BLaER1 (cell line): Measurements from ENCODE around the gene SNAPC3.
"Not testable (repeated sequence)": the region's sequence is repeated elsewhere in the genome, so short reads cannot be mapped to it uniquely, and the experiment has no call there.

Source experiments
- H3K27ac ChIP-seq: shearing (Covaris generic); formaldehyde crosslinking; 2 replicates; pipeline ENCODE4 v1.8.1; 2022
- H3K27me3 ChIP-seq: shearing (Covaris generic); formaldehyde crosslinking; 2 replicates; pipeline ENCODE4 v1.8.1; 2022
- H3K36me3 ChIP-seq: shearing (Covaris generic); formaldehyde crosslinking; 2 replicates; pipeline ENCODE4 v1.8.1; 2022
- H3K4me1 ChIP-seq: shearing (Covaris generic); formaldehyde crosslinking; 2 replicates; pipeline ENCODE4 v1.8.1; 2022
- H3K4me2 ChIP-seq: shearing (Covaris generic); formaldehyde crosslinking; 2 replicates; pipeline ENCODE4 v1.8.1; 2022
- H3K4me3 ChIP-seq: shearing (Covaris generic); formaldehyde crosslinking; 2 replicates; pipeline ENCODE4 v1.8.1; 2022
- H3K9ac ChIP-seq: shearing (Covaris generic); formaldehyde crosslinking; 2 replicates; pipeline ENCODE4 v1.8.1; 2022
- H3K9me3 ChIP-seq: shearing (Covaris generic); formaldehyde crosslinking; 2 replicates; pipeline ENCODE4 v1.8.1; 2022
- H4K20me1 ChIP-seq: shearing (Covaris generic); formaldehyde crosslinking; 2 replicates; pipeline ENCODE4 v1.8.1; 2022
- Cebpa-rat ChIP-seq: shearing (Covaris generic); IDR thresholded peaks from 2 replicates; pipeline ENCODE4 v1.8.1; 2022

The SNAPC3 gene

GRCh38 chr9:15422372-15423230 is at the start of gene SNAPC3:
TSS of gene SNAPC3 (plus strand) at chr9:15422876. CDS start at chr9:15422880, 4 bp downstream.
- H3K9me3 ChIP-seq = peaks cover 8% of the 10 kb centered on the region; the same call in 1 of the 2 replicates
- TF ChIP-seq Cebpa-rat = no peak
- H3K9ac ChIP-seq = peak within 1 kb of the TSS; percentile 85
- peaks cover 42% of the 10 kb centered on the region for H3K4me1 ChIP-seq
- H3K27me3 ChIP-seq = no peaks in the 10 kb centered on the region
- peaks cover 31% of the 10 kb centered on the region for H4K20me1 ChIP-seq
- H3K36me3 ChIP-seq = peaks cover 31% of the 10 kb centered on the region
- H3K4me2 ChIP-seq = peak within 1 kb of the TSS; percentile 83
- peak within 1 kb of the TSS; percentile 94 for H3K4me3 ChIP-seq
- H3K27ac ChIP-seq = peak within 1 kb of the TSS; percentile 83

- H3K4me1 ChIP-seq = no peaks in the 10 kb centered on the region
- H3K27me3 ChIP-seq = no peaks in the 10 kb centered on the region
- no peaks in the 10 kb centered on the region for H3K9me3 ChIP-seq
- H3K9ac ChIP-seq = no peak overlapping the region
- H3K4me3 ChIP-seq = no peak overlapping the region
- H4K20me1 ChIP-seq = no peaks in the 10 kb centered on the region
- H3K27ac ChIP-seq = no peak overlapping the region
- no peak overlapping the region for H3K4me2 ChIP-seq
- H3K36me3 ChIP-seq = no peaks in the 10 kb centered on the region
- no peak for TF ChIP-seq Cebpa-rat
Observed at GRCh38 chr9:15373881-15374280, 48.8 kb upstream of the SNAPC3 start.

- Histone ChIP-seq H3K4me2 (no peak overlapping the region), H3K9me3 (no peaks in the 10 kb centered on the region), H3K9ac (no peak overlapping the region), H3K36me3 (no peaks in the 10 kb centered on the region), H3K4me3 (no peak overlapping the region), H3K4me1 (no peaks in the 10 kb centered on the region), H4K20me1 (no peaks in the 10 kb centered on the region), H3K27me3 (no peaks in the 10 kb centered on the region), H3K27ac (no peak overlapping the region)
- no peak for TF ChIP-seq Cebpa-rat
Observed at GRCh38 chr9:15374310-15374709, 48.4 kb upstream of the SNAPC3 start.

- no peak for TF ChIP-seq Cebpa-rat
- no peaks in the 10 kb centered on the region for H4K20me1 ChIP-seq
- H3K9me3 ChIP-seq = no peaks in the 10 kb centered on the region
- no peaks in the 10 kb centered on the region for H3K36me3 ChIP-seq
- no peak overlapping the region for H3K4me2 ChIP-seq
- no peak overlapping the region for H3K9ac ChIP-seq
- no peaks in the 10 kb centered on the region for H3K4me1 ChIP-seq
- H3K4me3 ChIP-seq = no peak overlapping the region
- no peaks in the 10 kb centered on the region for H3K27me3 ChIP-seq
- no peak overlapping the region for H3K27ac ChIP-seq
Observed at GRCh38 chr9:15374825-15375224, 47.9 kb upstream of the SNAPC3 start.

GRCh38 chr9:15377625-15378540 is 44.8 kb upstream of the SNAPC3 start:
- no peaks in the 10 kb centered on the region for H3K27me3 ChIP-seq
- H3K9me3 ChIP-seq = no peaks in the 10 kb centered on the region
- no peaks in the 10 kb centered on the region for H3K4me1 ChIP-seq
- no peak overlapping the region for H3K27ac ChIP-seq
- H3K36me3 ChIP-seq = no peaks in the 10 kb centered on the region
- no peak overlapping the region for H3K4me2 ChIP-seq
- no peak overlapping the region for H3K9ac ChIP-seq
- H3K4me3 ChIP-seq = no peak overlapping the region
- H4K20me1 ChIP-seq = no peaks in the 10 kb centered on the region
- TF ChIP-seq Cebpa-rat = no peak

- not testable (repeated sequence) for H3K4me3 ChIP-seq, H3K36me3 ChIP-seq, H3K9me3 ChIP-seq, H3K4me2 ChIP-seq, H3K9ac ChIP-seq, H3K27me3 ChIP-seq, H3K4me1 ChIP-seq, H4K20me1 ChIP-seq, H3K27ac ChIP-seq
Observed at GRCh38 chr9:15379317-15379716, 43.4 kb upstream of the SNAPC3 start.

- H3K9me3 ChIP-seq, H4K20me1 ChIP-seq, H3K27ac ChIP-seq, H3K9ac ChIP-seq, H3K4me2 ChIP-seq, H3K4me3 ChIP-seq, H3K36me3 ChIP-seq, H3K27me3 ChIP-seq, H3K4me1 ChIP-seq: not testable (repeated sequence)
Observed at GRCh38 chr9:15379888-15380287, 42.8 kb upstream of the SNAPC3 start.

- H3K9me3 ChIP-seq = no peaks in the 10 kb centered on the region
- no peaks in the 10 kb centered on the region for H3K4me1 ChIP-seq
- no peaks in the 10 kb centered on the region for H3K36me3 ChIP-seq
- no peak overlapping the region for H3K27ac ChIP-seq
- H3K9ac ChIP-seq = no peak overlapping the region
- no peak for TF ChIP-seq Cebpa-rat
- H3K27me3 ChIP-seq = no peaks in the 10 kb centered on the region
- H3K4me2 ChIP-seq = no peak overlapping the region
- H3K4me3 ChIP-seq = no peak overlapping the region
- H4K20me1 ChIP-seq = no peaks in the 10 kb centered on the region
Observed at GRCh38 chr9:15381491-15381890, 41.2 kb upstream of the SNAPC3 start.

- no peak overlapping the region for H3K9ac ChIP-seq
- H3K36me3 ChIP-seq = no peaks in the 10 kb centered on the region
- TF ChIP-seq Cebpa-rat = no peak
- H3K4me2 ChIP-seq = no peak overlapping the region
- no peak overlapping the region for H3K4me3 ChIP-seq
- H4K20me1 ChIP-seq = no peaks in the 10 kb centered on the region
- H3K27me3 ChIP-seq = no peaks in the 10 kb centered on the region
- no peaks in the 10 kb centered on the region for H3K4me1 ChIP-seq
- H3K27ac ChIP-seq = no peak overlapping the region
- H3K9me3 ChIP-seq = no peaks in the 10 kb centered on the region
Observed at GRCh38 chr9:15386465-15386864, 36.2 kb upstream of the SNAPC3 start.

- H3K4me1 ChIP-seq = no peaks in the 10 kb centered on the region
- no peaks in the 10 kb centered on the region for H4K20me1 ChIP-seq
- H3K9ac ChIP-seq = no peak overlapping the region
- no peaks in the 10 kb centered on the region for H3K36me3 ChIP-seq
- H3K4me3 ChIP-seq = no peak overlapping the region
- no peak overlapping the region for H3K4me2 ChIP-seq
- H3K27me3 ChIP-seq = no peaks in the 10 kb centered on the region
- H3K27ac ChIP-seq = no peak overlapping the region
- TF ChIP-seq Cebpa-rat = no peak
- H3K9me3 ChIP-seq = no peaks in the 10 kb centered on the region
Observed at GRCh38 chr9:15389173-15389572, 33.5 kb upstream of the SNAPC3 start.
